OCI-LY1 (cell line): ENCODE data around the gene PLAAT2.

ENCODE experiments used
- CTCF ChIP-seq: fragments of 200-600 bp; sonication (generic), shearing (Covaris generic); IDR thresholded peaks from 2 replicates; pipeline ENCODE4 v1.5.1; 2017; ENCODE audit warnings: mild to moderate bottlenecking, antibody characterized with exemption, low read length, moderate library complexity, mixed read lengths
- EZH2 ChIP-seq: fragments of 200-600 bp; sonication (generic), shearing (Covaris generic); IDR thresholded peaks from 2 replicates; pipeline ENCODE4 v1.8.0; 2017; ENCODE audit warnings: borderline replicate concordance, mixed run types, mild to moderate bottlenecking, antibody characterized with exemption, low read length, moderate library complexity, mixed read lengths

- no peak for TF ChIP-seq CTCF
- TF ChIP-seq EZH2 = no peak
These were observed 11.3 kb downstream of the PLAAT2 start for GRCh38 chr11:63551889-63552266.
